H1 (cell line): Measurements from ENCODE around the gene NR1H3. TPM values are rescaled to one million over a fixed set of nuclear protein-coding genes. Genes with fewer than 3 reads are reported as not detected.

ENCODE experiments used
- CEBPB ChIP-seq: IDR thresholded peaks from 2 replicates; pipeline ENCODE4 v1.6.1; 2012; ENCODE audit warnings: low read depth, low read length
- CTBP2 ChIP-seq: IDR thresholded peaks from 2 replicates; pipeline ENCODE4 v1.7.0; 2011; ENCODE audit warnings: borderline replicate concordance, mild to moderate bottlenecking, moderate library complexity, mixed read lengths, low read length; ENCODE audit not compliant: insufficient read depth, insufficient read length
- JUN ChIP-seq: IDR thresholded peaks from 2 replicates; pipeline ENCODE4 v1.6.1; 2011; ENCODE audit warnings: low read depth, mild to moderate bottlenecking, improper control_type of control experiment, low read length
- KDM1A ChIP-seq: fragments of 200-600, 300-600 bp; sonication (generic); IDR thresholded peaks from 2 replicates; pipeline ENCODE4 v1.7.1; 2016; ENCODE audit warnings: mild to moderate bottlenecking, low read length, borderline replicate concordance
- RFX5 ChIP-seq: IDR thresholded peaks from 2 replicates; pipeline ENCODE4 v1.6.1; 2011; ENCODE audit warnings: low read depth, low read length, improper control_type of control experiment, borderline replicate concordance
- SIN3A ChIP-seq, 2 experiments: IDR thresholded peaks in 1 of 2; conservative IDR thresholded peaks in 1 of 2; 2 replicates each; pipeline ENCODE4 v1.6.1; 2011 to 2012; ENCODE audit warnings: low read length in 2 of 2, improper control_type of control experiment in 1 of 2, low read depth in 1 of 2, mild to moderate bottlenecking in 1 of 2
- polyA plus RNA-seq, 7 experiments: library from polyadenylated mRNA; depleted of rRNA in 3 of 7; stranded (reverse) in 5 of 7; unstranded in 2 of 7; fragments of >200 nt in 5 of 7; fragments of 200-250 nt in 2 of 7; gene quantifications; 1 replicate in 5 of 7; 2 replicates in 1 of 7; 4 replicates in 1 of 7; pipeline versions ENCODE4 v1.2.1 to v1.2.3, GENCODE V29; 2011 to 2013; ENCODE audit warnings: missing spikeins in 2 of 7, mixed read lengths in 2 of 7
- total RNA-seq: library from RNA; stranded (reverse); fragmentation: NEBNext Ultra II Directional; extraction: Animal tissue kit (Norgen Biotek cat#: 25700); gene quantifications from 2 replicates; pipeline ENCODE4 v1.2.1, GENCODE V29; 2021
- TF ChIP-seq, protein P1 (sequence below): fragments of 300-600 bp; sonication (generic); IDR thresholded peaks from 2 replicates; pipeline ENCODE4 v1.7.1; 2012; ENCODE audit warnings: low read length, moderate library complexity, mild to moderate bottlenecking, inconsistent platforms; ENCODE audit not compliant: insufficient replicate concordance

NR1H3 gene
- total and polyA plus RNA-seq, 2 of the 8 experiments (the other 6 are each of a cell fraction or from before 2014, with no cell fraction given): 19.9 to 42.1 TPM

DNA sequence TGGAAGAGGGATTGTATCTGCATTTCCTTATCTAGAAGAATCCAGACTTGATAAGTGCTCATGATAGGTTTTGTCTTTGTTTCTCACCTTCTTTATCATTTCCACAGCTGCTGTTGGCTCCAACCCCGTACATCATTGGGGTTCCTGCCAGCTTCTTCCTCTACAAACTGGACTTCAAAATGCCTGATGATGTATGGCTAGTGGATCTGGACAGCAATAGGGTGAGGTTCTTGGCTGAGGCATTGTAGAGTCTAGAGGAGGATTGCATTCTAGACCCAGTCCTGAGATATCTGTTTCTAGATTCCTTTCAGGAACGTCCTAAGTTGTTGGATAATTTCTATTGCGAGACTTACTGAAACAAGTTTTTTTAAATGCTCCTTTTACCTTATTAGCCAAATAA is 20.3 kb downstream of the NR1H3 start (continued):
- TF ChIP-seq, protein P1, sequence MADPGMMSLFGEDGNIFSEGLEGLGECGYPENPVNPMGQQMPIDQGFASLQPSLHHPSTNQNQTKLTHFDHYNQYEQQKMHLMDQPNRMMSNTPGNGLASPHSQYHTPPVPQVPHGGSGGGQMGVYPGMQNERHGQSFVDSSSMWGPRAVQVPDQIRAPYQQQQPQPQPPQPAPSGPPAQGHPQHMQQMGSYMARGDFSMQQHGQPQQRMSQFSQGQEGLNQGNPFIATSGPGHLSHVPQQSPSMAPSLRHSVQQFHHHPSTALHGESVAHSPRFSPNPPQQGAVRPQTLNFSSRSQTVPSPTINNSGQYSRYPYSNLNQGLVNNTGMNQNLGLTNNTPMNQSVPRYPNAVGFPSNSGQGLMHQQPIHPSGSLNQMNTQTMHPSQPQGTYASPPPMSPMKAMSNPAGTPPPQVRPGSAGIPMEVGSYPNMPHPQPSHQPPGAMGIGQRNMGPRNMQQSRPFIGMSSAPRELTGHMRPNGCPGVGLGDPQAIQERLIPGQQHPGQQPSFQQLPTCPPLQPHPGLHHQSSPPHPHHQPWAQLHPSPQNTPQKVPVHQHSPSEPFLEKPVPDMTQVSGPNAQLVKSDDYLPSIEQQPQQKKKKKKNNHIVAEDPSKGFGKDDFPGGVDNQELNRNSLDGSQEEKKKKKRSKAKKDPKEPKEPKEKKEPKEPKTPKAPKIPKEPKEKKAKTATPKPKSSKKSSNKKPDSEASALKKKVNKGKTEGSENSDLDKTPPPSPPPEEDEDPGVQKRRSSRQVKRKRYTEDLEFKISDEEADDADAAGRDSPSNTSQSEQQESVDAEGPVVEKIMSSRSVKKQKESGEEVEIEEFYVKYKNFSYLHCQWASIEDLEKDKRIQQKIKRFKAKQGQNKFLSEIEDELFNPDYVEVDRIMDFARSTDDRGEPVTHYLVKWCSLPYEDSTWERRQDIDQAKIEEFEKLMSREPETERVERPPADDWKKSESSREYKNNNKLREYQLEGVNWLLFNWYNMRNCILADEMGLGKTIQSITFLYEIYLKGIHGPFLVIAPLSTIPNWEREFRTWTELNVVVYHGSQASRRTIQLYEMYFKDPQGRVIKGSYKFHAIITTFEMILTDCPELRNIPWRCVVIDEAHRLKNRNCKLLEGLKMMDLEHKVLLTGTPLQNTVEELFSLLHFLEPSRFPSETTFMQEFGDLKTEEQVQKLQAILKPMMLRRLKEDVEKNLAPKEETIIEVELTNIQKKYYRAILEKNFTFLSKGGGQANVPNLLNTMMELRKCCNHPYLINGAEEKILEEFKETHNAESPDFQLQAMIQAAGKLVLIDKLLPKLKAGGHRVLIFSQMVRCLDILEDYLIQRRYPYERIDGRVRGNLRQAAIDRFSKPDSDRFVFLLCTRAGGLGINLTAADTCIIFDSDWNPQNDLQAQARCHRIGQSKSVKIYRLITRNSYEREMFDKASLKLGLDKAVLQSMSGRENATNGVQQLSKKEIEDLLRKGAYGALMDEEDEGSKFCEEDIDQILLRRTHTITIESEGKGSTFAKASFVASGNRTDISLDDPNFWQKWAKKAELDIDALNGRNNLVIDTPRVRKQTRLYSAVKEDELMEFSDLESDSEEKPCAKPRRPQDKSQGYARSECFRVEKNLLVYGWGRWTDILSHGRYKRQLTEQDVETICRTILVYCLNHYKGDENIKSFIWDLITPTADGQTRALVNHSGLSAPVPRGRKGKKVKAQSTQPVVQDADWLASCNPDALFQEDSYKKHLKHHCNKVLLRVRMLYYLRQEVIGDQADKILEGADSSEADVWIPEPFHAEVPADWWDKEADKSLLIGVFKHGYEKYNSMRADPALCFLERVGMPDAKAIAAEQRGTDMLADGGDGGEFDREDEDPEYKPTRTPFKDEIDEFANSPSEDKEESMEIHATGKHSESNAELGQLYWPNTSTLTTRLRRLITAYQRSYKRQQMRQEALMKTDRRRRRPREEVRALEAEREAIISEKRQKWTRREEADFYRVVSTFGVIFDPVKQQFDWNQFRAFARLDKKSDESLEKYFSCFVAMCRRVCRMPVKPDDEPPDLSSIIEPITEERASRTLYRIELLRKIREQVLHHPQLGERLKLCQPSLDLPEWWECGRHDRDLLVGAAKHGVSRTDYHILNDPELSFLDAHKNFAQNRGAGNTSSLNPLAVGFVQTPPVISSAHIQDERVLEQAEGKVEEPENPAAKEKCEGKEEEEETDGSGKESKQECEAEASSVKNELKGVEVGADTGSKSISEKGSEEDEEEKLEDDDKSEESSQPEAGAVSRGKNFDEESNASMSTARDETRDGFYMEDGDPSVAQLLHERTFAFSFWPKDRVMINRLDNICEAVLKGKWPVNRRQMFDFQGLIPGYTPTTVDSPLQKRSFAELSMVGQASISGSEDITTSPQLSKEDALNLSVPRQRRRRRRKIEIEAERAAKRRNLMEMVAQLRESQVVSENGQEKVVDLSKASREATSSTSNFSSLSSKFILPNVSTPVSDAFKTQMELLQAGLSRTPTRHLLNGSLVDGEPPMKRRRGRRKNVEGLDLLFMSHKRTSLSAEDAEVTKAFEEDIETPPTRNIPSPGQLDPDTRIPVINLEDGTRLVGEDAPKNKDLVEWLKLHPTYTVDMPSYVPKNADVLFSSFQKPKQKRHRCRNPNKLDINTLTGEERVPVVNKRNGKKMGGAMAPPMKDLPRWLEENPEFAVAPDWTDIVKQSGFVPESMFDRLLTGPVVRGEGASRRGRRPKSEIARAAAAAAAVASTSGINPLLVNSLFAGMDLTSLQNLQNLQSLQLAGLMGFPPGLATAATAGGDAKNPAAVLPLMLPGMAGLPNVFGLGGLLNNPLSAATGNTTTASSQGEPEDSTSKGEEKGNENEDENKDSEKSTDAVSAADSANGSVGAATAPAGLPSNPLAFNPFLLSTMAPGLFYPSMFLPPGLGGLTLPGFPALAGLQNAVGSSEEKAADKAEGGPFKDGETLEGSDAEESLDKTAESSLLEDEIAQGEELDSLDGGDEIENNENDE: no peak
- no peak for TF ChIP-seq KDM1A
- no peak for TF ChIP-seq JUN
- TF ChIP-seq SIN3A (conservative IDR thresholded peaks at IDR 0.05 in 1 of 2, IDR thresholded peaks at IDR 0.05 in 1 of 2; ENCODE audit: low read depth in 1 of 2, low read length in 2 of 2): no peak
- no peak for TF ChIP-seq CEBPB
- TF ChIP-seq CTBP2: no peak
- TF ChIP-seq RFX5: no peak
